ENCODE measurements around the gene SLC16A4. TPM values are rescaled to one million over a fixed set of nuclear protein-coding genes. Genes with fewer than 3 reads are reported as not detected.
"Not testable (repeated sequence)": the region's sequence is repeated elsewhere in the genome, so short reads cannot be mapped to it uniquely, and the experiment has no call there.

SLC16A4 gene
- total RNA-seq, 1 donor from 2014 or later, result 3.3 TPM

DNA sequence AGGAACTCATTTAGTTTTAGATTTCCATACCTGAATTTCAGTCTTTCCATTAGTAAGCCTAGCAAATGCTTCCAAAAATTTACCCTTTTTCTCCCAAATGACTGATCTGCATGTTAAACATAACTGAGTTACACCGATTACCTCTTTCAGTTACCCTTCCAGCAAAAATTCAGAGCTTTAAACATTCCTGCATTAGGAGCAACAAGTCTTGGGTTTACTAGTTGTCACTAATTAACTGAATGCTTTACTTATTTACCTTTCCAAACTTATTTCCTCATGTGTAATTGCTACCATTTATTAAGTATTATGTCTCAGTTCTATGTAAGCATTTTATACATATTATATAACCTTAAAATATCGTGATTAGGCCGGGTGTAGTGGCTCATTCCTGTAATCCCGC is 13.6 kb upstream of the SLC16A4 start:
- TF ChIP-seq CTCF (IDR thresholded peaks at IDR 0.05; ENCODE audit: borderline replicate concordance), result no peak
- no peaks in the 10 kb centered on the region for H3K9me3 ChIP-seq (replicated peaks)
- no peaks in the 10 kb centered on the region for H3K27me3 ChIP-seq (ENCODE audit: low read depth)
- intact Hi-C loops (cut with micrococcal nuclease), result loop anchor here (5.0 kb wide), 1 partner anchor 57 kb away; no protein-coding TSS in a partner anchor
- peaks cover 42% of the 10 kb centered on the region for H3K4me1 ChIP-seq
- peaks cover 65% of the 10 kb centered on the region for H3K36me3 ChIP-seq
- no peak overlapping the region for H3K4me3 ChIP-seq
- DNase-seq, result no peak
- H3K27ac ChIP-seq (replicated peaks), result no peak overlapping the region

- Histone ChIP-seq H3K9me3 (replicated peaks) (no peaks in the 10 kb centered on the region), H3K4me1 (peaks cover 40% of the 10 kb centered on the region), H3K36me3 (peaks cover 71% of the 10 kb centered on the region), H3K4me3 (no peak overlapping the region), H3K27ac (replicated peaks) (no peak overlapping the region), H3K27me3 (ENCODE audit: low read depth) (no peaks in the 10 kb centered on the region)
- TF ChIP-seq CTCF (IDR thresholded peaks at IDR 0.05; ENCODE audit: borderline replicate concordance), result no peak
- DNase-seq, result no peak
- intact Hi-C loops (cut with micrococcal nuclease), result loop anchor here (5.0 kb wide), 1 partner anchor 57 kb away; no protein-coding TSS in a partner anchor
Measured at GRCh38 chr1:110403805-110404204, 13.0 kb upstream of the SLC16A4 start.

GRCh38 chr1:110396259-110396958 is 5.6 kb upstream of the SLC16A4 start:
- H3K4me1 ChIP-seq; DNase-seq; intact Hi-C loops (cut with micrococcal nuclease); H3K27ac ChIP-seq (replicated peaks); H3K9me3 ChIP-seq (replicated peaks); H3K27me3 ChIP-seq (ENCODE audit: low read depth); H3K4me3 ChIP-seq: not testable (repeated sequence)
- H3K36me3 ChIP-seq, result peaks cover 54% of the 10 kb centered on the region

DNA sequence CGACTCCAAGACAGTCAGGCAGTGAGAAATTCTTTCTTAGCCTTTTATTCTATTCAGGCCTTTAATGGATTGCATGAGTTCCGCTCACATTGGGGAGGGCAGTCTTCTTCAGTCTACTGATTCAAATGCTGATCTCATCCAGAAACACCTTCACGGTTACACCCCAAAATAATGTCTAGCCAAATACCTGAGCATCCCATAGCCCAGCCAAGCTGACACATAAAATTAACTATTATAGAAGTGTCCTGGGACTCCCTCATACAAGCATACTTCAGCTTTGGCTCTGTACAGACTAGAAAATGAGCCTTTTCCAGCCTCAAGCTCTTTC is 3.6 kb upstream of the SLC16A4 start:
- no peaks in the 10 kb centered on the region for H3K4me1 ChIP-seq
- H3K27ac ChIP-seq (replicated peaks), result no peak overlapping the region
- no peak for TF ChIP-seq CTCF (IDR thresholded peaks at IDR 0.05; ENCODE audit: borderline replicate concordance)
- intact Hi-C loops (cut with micrococcal nuclease), result no loop called here
- H3K4me3 ChIP-seq, result no peak overlapping the region
- H3K27me3 ChIP-seq (ENCODE audit: low read depth), result no peaks in the 10 kb centered on the region
- no peak for DNase-seq
- no peaks in the 10 kb centered on the region for H3K9me3 ChIP-seq (replicated peaks)
- H3K36me3 ChIP-seq, result peaks cover 34% of the 10 kb centered on the region

DNA sequence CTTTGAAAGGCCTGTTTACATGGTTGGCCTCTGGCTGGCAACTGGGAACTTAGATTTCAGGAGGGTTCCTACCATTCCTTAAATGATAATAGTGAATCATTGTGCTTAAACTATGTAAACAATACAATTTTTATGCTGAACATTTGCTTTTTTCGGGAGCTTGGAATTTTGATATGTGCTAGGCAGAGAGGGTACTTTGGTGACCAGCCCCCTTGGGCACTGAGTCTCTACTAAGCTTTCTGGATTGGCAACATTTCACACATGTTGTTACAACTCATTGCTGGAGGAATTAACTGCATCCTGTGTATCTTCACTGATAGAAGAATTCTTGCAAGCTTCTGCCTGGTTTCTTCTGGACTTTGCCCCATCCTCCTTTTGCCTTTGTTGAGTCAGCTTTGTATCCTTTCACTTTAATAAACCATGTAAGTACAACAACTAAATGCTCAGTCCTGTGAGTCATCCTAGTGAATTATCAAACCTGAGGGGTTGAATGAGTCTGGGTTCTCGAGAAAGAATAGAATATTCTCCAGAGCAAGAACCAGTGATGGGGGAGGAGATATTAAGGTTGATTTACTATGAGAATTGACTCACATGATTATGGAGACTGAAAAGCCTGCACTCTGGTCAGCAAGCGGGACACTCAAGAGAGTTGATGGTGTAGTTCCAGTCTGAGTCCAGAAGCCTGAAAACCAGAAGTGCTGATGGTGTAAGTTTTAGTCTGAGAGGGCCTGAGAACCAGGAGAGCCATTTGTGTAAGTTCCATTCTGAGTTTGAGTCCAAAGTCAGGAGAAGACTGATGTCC is 3.1 kb upstream of the SLC16A4 start:
- H3K27me3 ChIP-seq (ENCODE audit: low read depth), result no peaks in the 10 kb centered on the region
- intact Hi-C loops (cut with micrococcal nuclease), result no loop called here
- no peak for TF ChIP-seq CTCF (IDR thresholded peaks at IDR 0.05; ENCODE audit: borderline replicate concordance)
- no peak overlapping the region for H3K27ac ChIP-seq (replicated peaks)
- DNase-seq, result no peak
- peaks cover 28% of the 10 kb centered on the region for H3K36me3 ChIP-seq
- H3K9me3 ChIP-seq (replicated peaks), result no peaks in the 10 kb centered on the region
- H3K4me1 ChIP-seq, result peaks cover 3% of the 10 kb centered on the region
- no peak overlapping the region for H3K4me3 ChIP-seq

GRCh38 chr1:110393286-110393685 is 2.5 kb upstream of the SLC16A4 start:
- no peak overlapping the region for H3K27ac ChIP-seq (replicated peaks)
- no peak for TF ChIP-seq CTCF (IDR thresholded peaks at IDR 0.05; ENCODE audit: borderline replicate concordance)
- no peak for DNase-seq
- no peaks in the 10 kb centered on the region for H3K27me3 ChIP-seq (ENCODE audit: low read depth)
- intact Hi-C loops (cut with micrococcal nuclease), result no loop called here
- H3K4me1 ChIP-seq, result peaks cover 9% of the 10 kb centered on the region
- H3K4me3 ChIP-seq, result no peak overlapping the region
- H3K36me3 ChIP-seq, result peaks cover 24% of the 10 kb centered on the region
- no peaks in the 10 kb centered on the region for H3K9me3 ChIP-seq (replicated peaks)
